ENCODE results near the gene LSAMP.

LSAMP gene

GRCh38 chr3:116445311-116445841 lies at the start of gene LSAMP:
TSS of gene LSAMP (minus strand) at chr3:116445487.
- peak; percentile 56 for DNase-seq (ENCODE audit: low spot score)

GRCh38 chr3:116492379-116492778 lies 47.1 kb upstream of the LSAMP start:
- DNase-seq (ENCODE audit: low spot score): no peak

GRCh38 chr3:116483135-116483534 lies 37.8 kb upstream of the LSAMP start:
- DNase-seq (ENCODE audit: low spot score): no peak

GRCh38 chr3:116476691-116477090 lies 31.4 kb upstream of the LSAMP start:
- DNase-seq (ENCODE audit: low spot score): no peak

- no peak for DNase-seq (ENCODE audit: low spot score)
These were observed 29.5 kb upstream of the LSAMP start for GRCh38 chr3:116474801-116475200.

- DNase-seq (ENCODE audit: low spot score): no peak
These were observed 28.9 kb upstream of the LSAMP start for GRCh38 chr3:116474032-116474780.

- peak; percentile 7 for DNase-seq (ENCODE audit: low spot score)
These were observed 28.3 kb upstream of the LSAMP start for GRCh38 chr3:116473602-116474001.

GRCh38 chr3:116470605-116471197 lies 25.4 kb upstream of the LSAMP start:
- DNase-seq (ENCODE audit: low spot score): no peak

GRCh38 chr3:116469546-116469945 lies 24.3 kb upstream of the LSAMP start:
- no peak for DNase-seq (ENCODE audit: low spot score)

- DNase-seq (ENCODE audit: low spot score): no peak
These were observed 19.1 kb upstream of the LSAMP start for GRCh38 chr3:116464276-116464798.

GRCh38 chr3:116453666-116454346 lies 8.5 kb upstream of the LSAMP start:
- DNase-seq (ENCODE audit: low spot score): peak; percentile 25

- no peak for DNase-seq (ENCODE audit: low spot score)
These were observed 4.5 kb upstream of the LSAMP start for GRCh38 chr3:116449546-116450350.

- no peak for DNase-seq (ENCODE audit: low spot score)
These were observed 703 bp upstream of the LSAMP start for GRCh38 chr3:116445990-116446389.

- DNase-seq (ENCODE audit: low spot score): peak; percentile 40
These were observed 422 bp downstream of the LSAMP start for GRCh38 chr3:116444819-116445310.

- DNase-seq (ENCODE audit: low spot score): no peak
These were observed 1.1 kb downstream of the LSAMP start for GRCh38 chr3:116444115-116444747.

- no peak for DNase-seq (ENCODE audit: low spot score)
These were observed 2.1 kb downstream of the LSAMP start for GRCh38 chr3:116443191-116443661.

GRCh38 chr3:116442331-116443021 lies 2.8 kb downstream of the LSAMP start:
- no peak for DNase-seq (ENCODE audit: low spot score)

- DNase-seq (ENCODE audit: low spot score): no peak
These were observed 3.6 kb downstream of the LSAMP start for GRCh38 chr3:116441652-116442051.

GRCh38 chr3:116440196-116440595 lies 5.1 kb downstream of the LSAMP start:
- peak; percentile 20 for DNase-seq (ENCODE audit: low spot score)

- no peak for DNase-seq (ENCODE audit: low spot score)
These were observed 11.7 kb downstream of the LSAMP start for GRCh38 chr3:116433552-116433951.
